ENCODE data around the gene ZNF532.

The ZNF532 gene

GRCh38 chr18:58998401-58999203 lies 133.9 kb downstream of the ZNF532 start:
- no peak for TF ChIP-seq SIN3A (IDR thresholded peaks at IDR 0.05; ENCODE audit: borderline replicate concordance, insufficient read depth, low read length)

GRCh38 chr18:59001166-59001565 lies 136.5 kb downstream of the ZNF532 start:
- TF ChIP-seq REST (IDR thresholded peaks at IDR 0.05; ENCODE audit: insufficient read depth in 1 of 2, low read depth in 2 of 2, low read length in 2 of 2) (no peak), FOXP2 (optimal IDR thresholded peaks at IDR 0.05; ENCODE audit: borderline replicate concordance, extremely low read depth, extremely low read length, insufficient read depth) (no peak), SIN3A (IDR thresholded peaks at IDR 0.05; ENCODE audit: borderline replicate concordance, insufficient read depth, low read length) (no peak), TAF1 (IDR thresholded peaks at IDR 0.05; ENCODE audit: borderline replicate concordance, insufficient read depth, low read length) (no peak), POLR2AphosphoS5 (IDR thresholded peaks at IDR 0.05; ENCODE audit: low read depth, low read length) (no peak)

GRCh38 chr18:59001721-59002120 lies 137.0 kb downstream of the ZNF532 start:
- TF ChIP-seq REST (IDR thresholded peaks at IDR 0.05; ENCODE audit: insufficient read depth in 1 of 2, low read depth in 2 of 2, low read length in 2 of 2) (no peak), POLR2AphosphoS5 (IDR thresholded peaks at IDR 0.05; ENCODE audit: low read depth, low read length) (no peak), SIN3A (IDR thresholded peaks at IDR 0.05; ENCODE audit: borderline replicate concordance, insufficient read depth, low read length) (no peak), TAF1 (IDR thresholded peaks at IDR 0.05; ENCODE audit: borderline replicate concordance, insufficient read depth, low read length) (no peak), FOXP2 (optimal IDR thresholded peaks at IDR 0.05; ENCODE audit: borderline replicate concordance, extremely low read depth, extremely low read length, insufficient read depth) (no peak)

- TF ChIP-seq REST (IDR thresholded peaks at IDR 0.05; ENCODE audit: insufficient read depth in 1 of 2, low read depth in 2 of 2, low read length in 2 of 2) (no peak), FOXP2 (optimal IDR thresholded peaks at IDR 0.05; ENCODE audit: borderline replicate concordance, extremely low read depth, extremely low read length, insufficient read depth) (no peak), SIN3A (IDR thresholded peaks at IDR 0.05; ENCODE audit: borderline replicate concordance, insufficient read depth, low read length) (no peak), TAF1 (IDR thresholded peaks at IDR 0.05; ENCODE audit: borderline replicate concordance, insufficient read depth, low read length) (no peak)
Measured at GRCh38 chr18:59002974-59003594, 138.4 kb downstream of the ZNF532 start.

- TF ChIP-seq REST (IDR thresholded peaks at IDR 0.05; ENCODE audit: insufficient read depth in 1 of 2, low read depth in 2 of 2, low read length in 2 of 2) (no peak), FOXP2 (optimal IDR thresholded peaks at IDR 0.05; ENCODE audit: borderline replicate concordance, extremely low read depth, extremely low read length, insufficient read depth) (no peak), POLR2AphosphoS5 (IDR thresholded peaks at IDR 0.05; ENCODE audit: low read depth, low read length) (no peak), TAF1 (IDR thresholded peaks at IDR 0.05; ENCODE audit: borderline replicate concordance, insufficient read depth, low read length) (no peak), SIN3A (IDR thresholded peaks at IDR 0.05; ENCODE audit: borderline replicate concordance, insufficient read depth, low read length) (no peak)
Measured at GRCh38 chr18:59005262-59005661, 140.6 kb downstream of the ZNF532 start.
